Inferior parietal cortex (tissue), 1 donor: ENCODE data around the gene FKBP15.

ENCODE experiments used
- DNase-seq: peaks from one replicate; pipeline ENCODE4 v3.0.0-alpha.2; 2016; ENCODE audit errors: extremely low spot score

Gene FKBP15

DNA sequence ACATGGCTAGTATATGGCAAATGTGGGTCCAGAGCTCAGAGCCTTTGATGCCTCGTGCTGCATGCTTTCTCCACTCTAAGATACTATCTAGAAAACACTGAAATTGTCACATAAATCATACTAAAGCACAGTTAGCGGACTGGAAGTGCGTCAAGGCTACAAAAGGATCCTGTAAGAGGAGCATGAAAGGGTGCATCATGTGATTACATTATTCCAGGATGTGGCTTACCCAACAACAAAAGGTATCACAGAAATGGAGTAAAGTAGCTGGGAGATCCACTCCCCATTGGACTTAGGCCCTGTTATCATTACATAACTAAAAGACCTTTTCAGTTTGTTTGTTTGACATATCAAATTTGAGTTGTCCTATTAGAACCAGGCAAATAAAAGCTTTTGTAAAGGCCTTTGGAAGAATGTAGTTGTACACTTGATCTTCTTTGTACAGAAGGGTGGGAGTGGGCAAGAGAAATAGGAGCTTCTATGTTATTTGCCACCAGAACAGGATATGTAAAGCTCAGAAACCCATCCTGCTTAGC lies 7.1 kb upstream of the FKBP15 start:
- DNase-seq: no peak

DNA sequence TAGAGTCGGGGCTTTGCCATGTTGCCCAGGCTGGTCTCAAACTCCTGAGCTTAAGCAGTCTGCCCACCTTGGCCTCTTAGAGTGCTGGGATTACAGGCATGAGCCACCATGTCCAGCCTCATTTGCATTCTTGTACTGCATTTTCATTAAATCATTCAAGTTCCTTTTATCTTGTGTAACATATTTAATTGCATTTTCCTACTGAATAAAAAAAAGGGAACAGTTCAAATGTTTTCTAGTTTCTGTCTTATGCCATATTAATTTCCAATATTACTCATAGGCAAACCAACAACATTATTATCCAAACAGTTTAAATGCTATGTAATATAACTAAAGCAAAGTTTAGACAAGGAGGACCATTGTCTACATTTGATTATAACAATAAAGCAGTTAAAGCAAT lies 6.4 kb upstream of the FKBP15 start:
- no peak for DNase-seq

DNA sequence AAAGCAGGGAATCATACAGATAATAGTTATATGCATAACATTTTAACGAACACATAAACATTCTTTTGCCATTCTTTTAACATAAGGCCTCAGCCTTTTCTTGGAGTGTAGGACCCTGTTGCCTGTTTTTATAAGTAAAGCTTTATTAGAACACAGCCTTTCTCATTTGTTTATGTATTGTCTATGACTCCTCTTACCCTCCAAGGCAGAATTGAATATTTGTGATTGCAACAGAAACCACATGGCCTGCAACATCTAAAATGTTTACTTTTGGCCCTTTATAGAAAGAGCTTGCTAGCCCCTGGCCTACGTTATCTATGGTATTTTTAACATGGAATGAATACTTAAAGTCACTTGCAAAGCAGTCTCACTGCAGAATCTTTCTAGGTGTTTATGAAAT lies 2.9 kb upstream of the FKBP15 start:
- no peak for DNase-seq

DNA sequence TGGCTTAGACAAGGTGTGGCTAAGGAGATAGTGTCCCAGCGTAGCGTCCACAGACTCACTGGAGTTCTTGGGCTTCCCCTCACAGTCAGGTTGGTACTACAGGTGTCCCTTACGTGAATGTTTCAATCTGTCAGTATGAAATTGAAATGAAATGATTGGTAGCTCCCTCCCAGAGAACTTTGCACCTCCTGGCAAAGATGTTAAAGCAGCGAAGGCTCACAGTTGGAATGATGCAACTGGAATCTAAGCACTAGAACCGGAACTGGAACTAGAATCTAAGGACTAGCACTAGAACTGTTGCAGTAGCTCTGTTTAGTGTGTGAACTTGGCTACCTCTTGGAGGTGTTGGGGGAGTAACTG lies 1.4 kb upstream of the FKBP15 start:
- no peak for DNase-seq

DNA sequence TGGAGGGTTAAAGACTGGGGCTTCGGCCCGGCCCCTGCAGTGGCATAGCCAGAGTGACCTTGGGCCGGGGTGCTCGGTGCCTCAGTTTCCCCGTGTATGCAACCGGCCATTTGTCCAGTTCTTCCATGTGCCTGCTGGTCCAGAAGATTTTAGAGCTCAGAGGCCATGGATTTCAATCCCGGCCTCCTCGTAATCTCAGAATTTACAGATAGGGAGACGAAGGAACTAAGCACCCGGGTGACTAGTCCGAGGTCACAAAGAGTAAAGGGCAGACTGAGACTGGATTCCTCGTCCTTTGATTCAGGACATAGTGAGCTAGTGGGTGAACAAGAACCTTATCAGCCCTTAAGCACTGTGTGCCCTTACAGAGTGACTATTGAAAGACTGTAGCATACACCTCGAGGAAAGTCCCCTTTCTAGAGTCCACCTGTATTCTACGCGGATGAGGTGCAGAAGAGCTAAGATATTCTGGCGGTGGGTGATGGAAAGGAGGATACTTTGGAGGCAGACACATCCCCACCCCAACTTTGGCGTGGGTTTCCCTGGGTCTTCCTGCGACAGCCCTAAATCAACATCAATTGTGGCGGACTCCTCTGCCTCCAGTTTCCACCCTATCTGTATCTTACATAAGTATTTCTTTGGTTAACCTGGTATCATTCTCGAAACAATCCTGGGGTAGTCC lies 864 bp upstream of the FKBP15 start:
- DNase-seq: no peak

DNA sequence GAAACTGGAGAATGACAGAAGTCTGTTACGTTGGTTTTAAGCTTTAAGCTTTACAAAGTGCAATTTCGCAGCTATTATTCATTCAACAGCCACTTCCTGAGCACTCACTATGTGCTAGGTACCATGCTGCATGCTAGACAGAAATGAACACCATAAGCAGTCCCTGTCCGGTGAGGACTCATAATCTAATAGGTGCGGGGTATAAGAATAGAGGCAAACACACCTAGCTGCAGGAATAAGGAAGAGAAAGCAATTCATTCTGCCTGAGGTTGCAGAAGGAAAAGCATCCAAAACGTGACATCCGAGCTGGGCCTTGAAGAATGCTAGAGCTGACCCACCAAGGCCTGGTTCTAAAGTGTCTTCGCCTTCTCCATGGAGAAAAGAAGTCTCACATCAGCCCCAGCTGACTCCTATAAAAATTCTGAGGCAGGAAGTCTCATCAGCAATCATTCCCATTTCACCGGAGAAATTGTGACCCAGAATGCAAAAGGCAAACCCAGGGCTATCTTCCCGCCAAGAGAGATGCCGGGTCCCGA lies 542 bp downstream of the FKBP15 start:
- DNase-seq: no peak

DNA sequence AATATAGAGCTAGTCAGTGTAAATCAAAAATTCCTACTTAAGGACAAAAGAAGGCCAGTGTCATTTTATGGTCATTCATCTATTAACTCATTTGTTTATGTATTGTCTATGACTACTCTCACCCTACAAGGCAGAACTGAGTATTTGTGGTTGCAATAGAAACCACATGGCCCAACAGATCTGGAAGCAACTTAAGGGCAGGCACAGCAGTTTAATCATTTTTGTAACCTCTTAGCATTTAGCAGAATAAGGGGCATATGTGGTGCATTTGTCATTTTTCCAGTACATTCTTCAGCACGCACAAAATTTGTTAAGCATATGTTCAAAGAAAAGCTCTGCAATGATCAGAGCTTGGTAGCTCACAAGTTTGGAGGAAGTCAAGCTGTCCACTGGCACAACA lies 1.1 kb downstream of the FKBP15 start:
- no peak for DNase-seq

DNA sequence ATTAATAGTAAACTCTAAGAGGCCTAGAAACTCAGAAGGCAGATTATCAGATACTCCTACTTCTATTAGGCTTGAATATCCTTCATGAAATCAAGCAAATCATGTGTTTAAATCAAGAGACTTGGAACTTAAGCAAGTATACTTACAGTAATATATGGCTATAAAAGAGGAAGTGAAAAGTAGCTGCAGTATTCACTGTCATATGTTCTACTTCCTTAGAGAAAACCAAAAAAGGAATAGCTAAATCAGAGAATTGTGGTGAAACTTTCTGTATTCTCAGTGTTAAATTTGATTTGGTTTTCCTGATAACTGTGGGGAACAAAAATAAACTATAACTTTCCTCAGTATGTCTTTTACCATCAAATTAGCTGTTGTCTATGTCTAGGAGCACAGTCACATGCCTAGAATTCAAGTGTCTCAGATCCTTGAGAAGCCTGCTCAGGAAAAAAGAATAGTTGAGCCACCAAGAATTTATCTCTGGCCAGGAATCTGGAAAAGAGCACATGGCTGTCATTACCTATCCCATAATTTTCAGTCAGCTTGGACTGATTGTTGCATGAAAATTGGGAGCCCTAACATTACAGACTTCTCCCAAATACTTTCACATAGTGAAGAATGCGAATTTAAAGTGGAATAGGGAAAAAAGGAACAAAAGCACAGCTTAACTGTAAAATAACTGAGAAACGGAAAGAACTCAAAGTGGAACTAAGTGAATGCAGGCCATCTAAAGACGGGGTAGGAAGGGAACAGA lies 1.7 kb downstream of the FKBP15 start:
- no peak for DNase-seq

DNA sequence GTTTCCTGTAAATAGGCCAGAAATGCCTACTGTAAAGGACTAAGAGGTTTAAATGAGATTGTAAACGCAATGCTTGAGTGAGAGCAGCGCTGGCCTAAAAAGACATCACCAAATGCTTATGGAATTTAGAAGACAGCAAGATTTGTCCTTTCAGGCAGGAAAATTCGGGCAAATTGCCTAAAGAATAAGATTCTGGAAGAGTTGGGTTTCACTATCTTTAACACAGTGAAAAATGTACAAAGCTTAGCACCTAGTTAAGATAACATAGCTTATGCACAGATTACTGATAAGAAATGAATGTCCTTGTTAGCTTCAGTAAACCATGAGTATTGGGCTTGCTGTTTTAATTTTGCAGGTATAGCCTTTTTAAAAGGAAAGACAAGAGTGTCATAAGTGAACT lies 4.7 kb downstream of the FKBP15 start:
- DNase-seq: no peak

DNA sequence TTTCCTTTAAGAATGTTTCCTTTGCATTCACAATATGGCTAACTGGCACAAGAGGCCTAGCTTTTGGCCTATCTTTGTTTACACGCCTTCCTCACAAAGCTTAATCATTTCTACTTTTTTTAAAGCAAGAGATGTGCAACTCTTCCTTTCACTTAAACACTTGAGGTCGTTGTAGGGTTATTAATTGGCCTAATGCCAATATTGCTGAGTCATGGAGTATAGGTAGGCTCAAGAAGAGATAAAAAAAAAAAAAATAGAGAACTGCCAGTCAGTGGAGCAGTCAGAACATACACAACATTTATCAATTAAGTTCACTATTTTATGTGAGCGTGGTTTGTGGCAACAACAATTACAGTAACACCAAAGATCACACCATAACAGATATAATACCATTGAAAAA lies 5.9 kb downstream of the FKBP15 start:
- no peak for DNase-seq

DNA sequence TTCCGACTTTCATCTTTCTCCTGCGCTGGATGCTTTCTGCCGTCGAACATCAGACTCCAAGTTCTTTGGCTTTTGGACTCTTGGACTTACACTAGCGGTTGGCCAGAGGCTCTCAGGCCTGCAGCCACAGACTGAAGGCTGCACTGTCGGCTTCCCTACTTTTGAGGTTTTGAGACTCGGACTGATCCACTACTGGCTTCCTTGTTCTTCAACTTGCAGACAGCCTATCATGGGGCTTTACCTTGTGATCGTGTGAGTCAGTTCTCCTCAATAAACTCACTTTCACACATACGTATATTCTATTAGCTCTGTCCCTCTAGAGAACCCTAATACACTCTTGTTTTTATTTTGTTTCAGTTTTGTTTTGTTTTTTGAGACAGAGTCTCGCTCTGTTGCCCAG lies 10.3 kb downstream of the FKBP15 start:
- no peak for DNase-seq

DNA sequence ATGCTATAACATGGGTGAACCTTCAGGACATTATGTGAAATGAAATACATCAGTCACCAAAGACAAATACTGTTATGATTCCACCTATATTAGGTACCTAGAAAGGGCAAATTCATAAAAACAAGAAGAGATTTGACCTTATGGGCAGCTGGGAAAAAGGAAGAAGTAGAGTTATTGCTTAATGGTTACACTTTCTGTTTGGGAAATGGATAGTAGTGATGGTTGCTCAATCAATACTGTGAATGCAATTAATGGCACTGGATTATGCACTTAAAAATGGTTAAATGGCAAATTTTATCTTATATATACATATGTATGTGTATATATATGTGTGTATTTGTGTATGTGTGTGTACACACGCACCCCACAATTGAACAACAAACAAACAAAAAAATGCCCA lies 15.2 kb downstream of the FKBP15 start:
- DNase-seq: no peak

DNA sequence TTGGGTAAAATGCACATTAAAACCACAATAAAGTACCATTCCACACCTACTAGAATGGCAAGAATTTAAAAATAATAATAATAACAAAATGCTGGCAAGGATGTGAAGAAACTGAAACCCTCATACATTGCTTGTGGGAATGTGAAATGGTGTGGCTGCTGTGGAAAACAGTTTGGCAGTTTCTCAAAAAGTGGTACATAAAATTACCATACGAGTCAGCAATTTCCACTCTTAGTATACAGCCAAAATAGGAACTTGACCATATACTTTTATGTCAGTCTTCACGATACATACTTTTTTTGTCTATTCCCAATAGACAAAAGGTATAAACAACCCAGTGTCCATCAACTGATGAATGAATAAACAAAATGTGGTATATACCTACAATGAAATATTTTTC lies 15.6 kb downstream of the FKBP15 start:
- DNase-seq: no peak

DNA sequence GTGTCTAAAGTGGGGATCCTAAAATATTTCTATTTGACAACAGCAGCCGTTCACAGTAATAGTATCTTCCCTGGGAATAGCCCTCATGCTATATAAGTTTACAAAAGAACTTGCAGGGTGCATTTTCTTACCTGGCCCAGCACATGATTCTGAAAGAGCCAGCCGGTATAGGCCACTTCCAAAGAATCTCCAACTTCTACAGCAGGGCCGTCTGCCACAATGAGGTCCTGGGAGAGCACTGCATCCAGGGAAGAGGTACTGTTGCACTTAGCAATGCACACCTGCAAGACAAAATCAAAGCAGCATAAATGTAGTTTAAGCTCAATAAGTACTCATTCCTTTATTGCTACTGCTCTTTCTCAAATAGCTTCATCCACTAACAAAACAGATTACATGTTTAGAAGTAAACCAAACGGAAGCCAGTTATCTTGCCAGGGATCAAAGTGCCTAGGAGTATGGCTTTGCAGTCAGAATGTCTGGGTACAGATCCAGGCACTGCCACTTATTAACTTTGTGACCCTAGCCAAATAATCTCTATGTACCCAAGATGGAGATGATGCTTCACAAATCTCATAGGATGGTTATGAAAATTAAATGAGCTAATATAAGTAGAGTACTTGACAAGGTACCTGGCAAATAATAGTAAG lies 21.3 kb downstream of the FKBP15 start:
- DNase-seq: no peak

DNA sequence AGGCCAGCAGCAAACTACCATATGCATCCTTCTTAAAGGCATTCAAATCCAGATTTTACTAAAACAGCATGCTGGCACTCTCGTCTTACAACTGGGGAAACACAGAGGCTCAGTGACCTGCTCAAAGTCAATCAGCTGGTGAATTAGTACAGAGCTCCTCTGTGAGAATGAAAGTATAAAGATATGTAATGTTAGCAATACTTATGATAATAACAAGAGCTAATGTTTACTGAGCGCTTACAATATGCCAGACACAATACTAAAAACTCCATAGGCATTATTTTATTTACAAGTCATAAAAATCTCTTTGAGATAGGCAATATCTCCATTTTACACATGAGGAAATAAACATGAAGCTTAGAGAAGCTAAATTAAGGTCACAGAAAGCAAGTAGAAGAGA lies 28.6 kb downstream of the FKBP15 start:
- DNase-seq: no peak

DNA sequence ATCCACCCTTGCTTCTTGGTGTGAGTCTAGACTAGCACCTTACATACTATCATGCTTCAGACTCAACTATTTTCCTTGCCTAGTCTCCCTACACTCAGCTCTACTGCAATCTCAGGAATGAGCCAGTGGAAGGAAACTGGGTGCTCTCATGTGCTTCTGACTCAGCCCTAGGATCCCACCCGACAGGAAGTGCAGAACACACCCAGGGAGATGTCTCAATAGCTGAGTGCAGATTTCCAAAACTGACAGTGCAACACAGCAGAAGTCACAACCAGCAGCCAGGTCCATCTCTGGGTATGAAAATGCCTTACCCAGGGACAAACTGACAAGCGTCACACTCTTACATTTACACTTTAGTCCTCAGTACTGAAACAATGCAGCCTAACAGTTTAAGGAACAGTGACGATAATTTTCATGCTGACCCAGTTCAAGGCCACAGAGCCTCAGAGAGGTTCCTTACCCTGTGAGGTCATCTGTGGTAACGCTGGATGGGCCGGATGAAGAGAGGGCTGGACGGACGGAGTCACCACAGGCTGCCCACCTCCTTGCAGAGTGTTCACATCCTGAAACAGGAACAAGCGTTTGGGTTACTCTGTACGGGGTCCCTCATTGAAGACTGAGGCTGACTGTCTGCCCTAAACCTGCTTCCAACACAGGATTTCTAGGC lies 33.0 kb downstream of the FKBP15 start:
- DNase-seq: no peak

DNA sequence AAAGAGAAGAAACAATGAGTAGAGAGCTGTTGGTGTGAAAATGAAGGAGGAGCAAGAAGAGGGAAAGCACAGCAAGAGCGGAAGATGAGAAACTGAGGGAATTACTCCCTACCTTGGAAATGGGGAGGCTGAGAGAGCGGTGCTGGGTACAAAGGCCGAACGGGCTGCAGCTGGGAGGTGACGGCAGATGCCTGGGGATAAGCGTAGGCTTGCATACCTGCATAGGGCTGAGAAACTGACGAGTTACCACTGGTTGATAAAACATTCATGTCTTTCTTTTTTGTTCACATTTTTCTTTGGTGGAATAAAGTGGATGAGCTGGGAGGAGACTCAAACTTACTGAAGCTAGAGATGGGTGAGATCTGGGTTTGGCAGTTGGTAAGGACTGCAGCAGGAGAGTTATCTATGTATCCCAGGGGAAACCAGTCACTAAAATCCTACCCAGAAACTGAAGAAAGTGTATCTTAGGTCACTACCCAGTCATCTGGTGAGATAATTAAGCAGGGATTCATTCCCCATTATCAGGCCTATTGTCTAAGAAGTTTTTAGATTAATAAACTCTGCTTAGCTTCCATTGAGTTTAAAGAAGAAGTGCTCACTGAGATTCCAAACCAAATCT lies 34.8 kb downstream of the FKBP15 start:
- DNase-seq: no peak

DNA sequence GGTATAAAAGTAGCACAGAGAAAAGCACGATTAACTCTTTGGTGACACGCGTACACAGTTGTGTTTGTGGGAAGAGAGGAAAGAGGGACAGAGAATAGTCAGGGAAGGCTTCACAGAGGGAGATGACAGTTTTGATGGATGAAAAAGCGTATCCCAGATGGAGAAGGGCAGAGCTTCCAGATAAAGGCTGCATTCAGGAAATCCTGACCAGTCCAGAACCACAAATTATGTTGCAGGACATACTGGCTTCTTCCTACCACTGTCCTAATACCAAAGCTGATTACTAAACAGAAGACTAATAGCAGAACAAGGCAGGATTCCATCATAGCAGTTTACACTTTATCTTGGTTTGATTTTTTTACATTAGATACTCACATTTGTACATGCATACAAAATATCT lies 35.8 kb downstream of the FKBP15 start:
- no peak for DNase-seq

DNA sequence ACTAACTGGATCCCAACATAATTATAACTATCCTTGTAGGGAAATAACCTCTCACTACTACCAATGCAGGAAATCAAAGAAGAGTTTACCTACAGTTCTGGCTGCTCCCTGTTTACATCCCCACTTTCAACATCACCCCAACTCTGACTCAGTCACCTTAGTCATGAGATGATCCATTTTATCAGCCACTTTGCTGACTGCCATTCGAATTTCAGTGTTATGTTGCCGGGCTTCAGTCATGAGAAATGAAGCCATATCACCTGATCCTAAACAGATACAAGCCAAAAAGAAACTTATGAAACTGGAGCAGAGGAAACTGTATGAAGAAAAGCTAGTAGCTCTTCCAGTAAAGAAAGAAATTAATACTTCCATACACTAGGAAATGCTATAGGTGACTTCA lies 36.5 kb downstream of the FKBP15 start:
- DNase-seq: no peak

DNA sequence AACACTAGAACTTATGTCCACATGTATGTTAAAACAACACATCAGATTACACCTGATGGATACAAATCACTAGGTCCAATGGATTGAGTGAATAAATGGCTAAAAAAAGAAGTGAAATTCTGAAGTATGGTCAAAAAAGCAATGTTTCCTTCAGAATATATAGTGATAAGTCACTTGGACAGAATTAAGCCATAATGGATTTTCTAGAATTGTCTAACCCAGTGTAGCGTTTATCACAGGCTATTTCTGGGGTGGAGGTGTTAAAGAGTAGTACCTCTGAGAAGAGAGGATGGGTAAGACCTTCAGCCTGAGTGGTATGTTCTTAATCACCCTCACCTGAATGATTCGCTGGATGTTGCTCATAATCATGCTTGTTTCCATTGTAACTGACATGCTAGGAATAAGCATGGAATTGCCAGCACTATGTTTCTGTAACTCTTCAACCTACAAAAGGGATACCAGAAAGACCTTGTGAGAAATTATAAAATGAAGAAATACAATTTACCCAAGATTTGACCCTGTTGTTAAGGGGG lies 37.1 kb downstream of the FKBP15 start:
- no peak for DNase-seq

DNA sequence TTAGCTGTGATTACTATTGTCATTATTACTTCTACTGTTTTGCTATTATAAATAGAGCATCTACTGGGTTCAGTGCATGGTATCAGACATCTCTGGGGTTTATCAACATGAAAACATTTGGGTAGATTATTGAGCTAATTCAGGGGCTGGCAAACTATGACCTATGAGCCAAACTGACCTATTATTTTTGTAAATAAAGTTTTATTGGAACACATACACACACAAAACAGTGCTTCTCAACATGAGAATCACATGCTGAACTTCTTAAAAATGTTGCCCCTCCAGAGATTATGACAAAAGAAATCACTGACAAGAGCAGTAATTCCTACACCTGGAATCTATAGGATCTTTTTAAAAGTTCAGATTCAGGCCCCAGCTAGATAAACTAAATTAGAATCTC lies 39.9 kb downstream of the FKBP15 start:
- DNase-seq: no peak

DNA sequence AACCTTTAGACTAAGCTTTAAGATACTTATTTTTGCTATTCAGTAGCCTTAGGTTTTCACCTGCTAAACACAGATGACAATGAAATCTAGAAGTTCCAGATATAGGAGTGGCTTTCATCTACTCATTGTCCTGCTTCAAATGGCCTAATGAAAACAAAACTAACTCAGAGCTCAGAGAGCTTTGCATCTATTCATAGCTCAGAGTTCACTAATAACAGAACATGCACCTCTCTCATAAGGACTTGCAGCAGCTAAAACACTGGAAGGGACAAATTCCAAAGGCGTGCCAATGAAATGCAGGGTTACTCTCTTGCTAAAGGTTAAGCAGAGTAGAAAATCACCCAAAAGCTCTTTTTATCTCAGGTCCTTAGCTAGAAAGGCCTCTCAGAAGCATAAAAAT lies 41.2 kb downstream of the FKBP15 start:
- no peak for DNase-seq
